NK-92 (cell line): ENCODE measurements around the gene PRX.
"Not testable (repeated sequence)": the region's sequence is repeated elsewhere in the genome, so short reads cannot be mapped to it uniquely, and the experiment has no call there.

Experiments
- DNase-seq: peaks from one replicate; lab custom pipeline; 2025; ENCODE audit not compliant: unreplicated experiment; lab: John Stamatoyannopoulos, UW

PRX gene

DNA sequence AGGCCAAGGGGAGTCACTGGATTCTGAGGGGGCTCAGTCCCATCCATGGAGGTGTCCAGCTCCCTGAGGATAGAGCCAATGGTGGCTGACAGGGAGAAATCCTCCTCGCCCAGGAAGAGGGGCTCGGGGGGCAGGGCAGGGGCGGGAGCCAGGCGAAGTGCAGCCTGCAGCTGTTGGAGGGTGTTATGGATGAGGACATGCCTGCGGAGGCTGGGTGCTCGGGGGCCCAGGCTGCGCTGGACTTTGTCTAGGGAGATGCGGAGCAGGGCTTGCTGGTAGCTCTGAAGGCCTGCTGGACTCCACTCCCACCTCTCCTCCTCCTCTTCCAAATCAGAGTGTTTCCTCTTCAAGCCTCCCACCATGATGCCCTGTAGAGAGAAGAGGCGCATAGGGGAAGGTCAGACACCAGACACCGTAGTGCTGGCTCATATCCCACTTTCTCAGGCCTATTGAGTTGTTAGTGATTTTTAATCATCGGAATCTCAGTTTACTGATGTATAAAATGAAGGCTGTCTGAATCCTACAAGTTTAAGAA is 28.6 kb upstream of the PRX start:
- DNase-seq = no peak

DNA sequence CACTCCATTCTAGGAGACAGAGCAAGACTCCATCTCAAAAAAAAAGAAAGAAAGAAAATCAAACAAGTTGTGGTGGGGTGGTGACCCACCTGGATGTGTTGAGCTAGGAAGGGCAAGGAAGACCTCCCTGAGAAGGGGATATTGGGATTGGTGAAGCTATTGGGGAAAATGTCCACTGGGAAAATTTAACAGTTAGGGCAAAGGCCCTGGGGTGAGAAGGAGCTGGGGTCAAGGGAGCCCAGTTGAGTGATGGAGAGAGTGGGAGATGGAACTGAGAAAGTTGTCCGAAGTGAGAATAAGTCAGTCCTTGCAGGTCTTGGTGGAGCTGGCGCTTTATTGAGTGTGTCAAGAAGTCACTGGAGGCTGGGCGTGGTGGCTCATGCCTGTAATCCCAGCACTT is 25.1 kb upstream of the PRX start:
- no peak for DNase-seq

DNA sequence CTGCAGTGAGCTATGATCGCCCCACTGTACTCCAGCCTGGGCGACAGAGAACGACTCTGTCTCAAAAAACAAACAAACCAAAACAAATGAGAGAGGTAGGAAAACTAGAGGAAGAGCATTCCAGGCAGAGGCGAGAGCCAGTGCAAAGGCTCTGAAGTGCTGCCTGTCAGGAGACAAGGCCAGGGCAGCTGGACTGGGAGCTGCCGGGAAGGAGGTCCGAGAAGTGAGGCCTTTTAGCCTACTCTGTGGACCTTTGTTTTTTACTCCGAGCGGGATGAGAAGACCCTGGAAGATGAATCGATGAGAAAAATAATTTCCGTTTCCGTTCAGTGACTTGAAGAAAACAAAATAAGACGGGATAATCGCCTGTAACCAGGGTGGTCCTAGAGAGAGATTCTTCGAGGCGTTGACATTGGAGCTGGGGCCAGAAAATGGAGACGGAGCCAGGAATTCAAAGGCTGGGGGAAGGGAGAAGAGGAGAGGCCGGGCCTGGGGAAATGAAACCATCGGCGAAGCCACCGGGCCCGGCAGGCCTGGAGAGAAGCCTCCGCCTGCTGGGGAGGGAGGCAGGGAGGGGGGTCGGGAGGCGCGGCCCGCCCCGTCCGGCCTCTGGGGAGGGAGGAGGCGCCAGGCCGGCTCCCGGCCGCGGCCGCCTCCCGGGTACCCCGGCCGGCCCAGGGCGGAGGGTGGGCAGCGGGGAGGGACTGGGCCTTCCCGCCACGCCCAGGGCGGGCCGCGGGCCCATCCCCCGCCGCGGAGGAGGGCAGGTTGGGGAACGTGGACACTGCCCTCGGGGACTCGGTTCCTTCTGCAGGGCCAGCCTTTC is 20.4 kb upstream of the PRX start:
- DNase-seq = no peak

DNA sequence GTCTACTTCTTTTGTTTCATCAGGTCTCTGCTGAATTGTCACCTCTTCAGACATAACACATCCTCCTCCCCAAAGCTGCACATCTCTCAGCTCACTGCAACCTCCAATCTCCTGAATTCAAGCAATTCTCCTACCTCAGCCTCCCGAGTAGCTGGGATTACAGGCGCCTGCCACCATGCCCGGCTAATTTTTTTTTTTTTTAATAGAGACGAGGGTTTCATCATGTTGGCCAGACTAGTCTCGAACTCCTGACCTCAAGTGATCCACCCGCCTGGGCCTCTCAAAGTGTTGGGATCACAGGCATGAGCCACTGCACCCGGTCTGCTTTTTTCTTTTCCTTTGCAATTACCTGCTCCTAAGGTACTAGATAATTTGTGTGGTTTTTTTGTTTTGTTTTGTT is 19.6 kb upstream of the PRX start:
- not testable (repeated sequence) for DNase-seq

DNA sequence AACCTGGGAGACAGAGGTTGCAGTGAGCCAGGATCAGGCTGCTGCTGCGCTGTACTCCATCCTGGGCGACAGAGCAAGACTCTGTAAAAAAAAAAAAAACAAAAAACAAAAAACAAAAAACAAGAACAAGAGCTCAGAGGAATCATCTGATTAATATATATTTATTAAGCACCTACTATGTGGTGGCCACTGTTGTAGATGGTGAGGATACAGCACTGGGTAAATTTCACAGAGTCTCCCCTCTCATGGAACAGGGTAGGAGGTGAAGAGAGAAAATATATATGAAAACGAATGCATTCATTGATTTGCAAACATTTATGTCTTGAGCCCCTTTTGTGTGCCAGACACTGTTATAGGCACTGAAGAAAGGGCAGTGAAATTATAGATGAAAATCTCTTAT is 18.5 kb upstream of the PRX start:
- DNase-seq = no peak

DNA sequence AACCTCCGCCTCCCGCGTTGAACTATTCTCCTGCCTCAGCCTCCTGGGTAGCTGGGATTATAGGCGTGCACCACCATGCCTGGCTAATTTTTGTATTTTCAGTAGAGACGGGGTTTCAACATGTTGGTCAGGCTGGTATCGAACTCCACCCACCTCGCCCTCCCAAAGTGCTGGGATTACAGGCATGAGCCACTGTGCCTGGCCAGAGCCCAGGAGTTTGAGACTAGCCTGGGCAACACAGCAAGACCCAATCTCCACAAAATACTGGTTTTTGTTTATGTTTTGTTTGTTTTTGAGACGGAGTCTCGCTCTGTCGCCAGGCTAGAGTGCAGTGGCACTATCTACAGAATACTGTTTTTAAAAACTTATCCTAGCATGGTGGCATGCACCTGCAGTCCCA is 17.1 kb upstream of the PRX start:
- not testable (repeated sequence) for DNase-seq

DNA sequence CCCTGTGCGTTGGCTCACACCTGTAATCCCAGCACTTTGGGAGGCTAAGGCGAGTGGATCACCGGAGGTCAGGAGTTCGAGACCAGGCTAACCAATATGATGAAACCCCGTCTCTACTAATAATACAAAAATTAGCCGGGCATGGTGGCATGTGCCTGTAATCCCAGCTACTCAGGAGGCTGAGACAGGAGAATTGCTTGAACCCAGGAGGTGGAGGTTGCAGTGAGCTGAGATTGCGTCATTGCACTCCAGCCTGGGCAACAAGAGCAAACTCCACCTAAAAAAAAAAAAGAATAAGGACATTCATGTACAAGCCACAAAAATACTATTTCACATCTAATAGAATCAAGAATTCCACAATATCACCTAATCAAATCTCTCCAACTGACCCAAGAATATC is 15.0 kb upstream of the PRX start:
- not testable (repeated sequence) for DNase-seq

DNA sequence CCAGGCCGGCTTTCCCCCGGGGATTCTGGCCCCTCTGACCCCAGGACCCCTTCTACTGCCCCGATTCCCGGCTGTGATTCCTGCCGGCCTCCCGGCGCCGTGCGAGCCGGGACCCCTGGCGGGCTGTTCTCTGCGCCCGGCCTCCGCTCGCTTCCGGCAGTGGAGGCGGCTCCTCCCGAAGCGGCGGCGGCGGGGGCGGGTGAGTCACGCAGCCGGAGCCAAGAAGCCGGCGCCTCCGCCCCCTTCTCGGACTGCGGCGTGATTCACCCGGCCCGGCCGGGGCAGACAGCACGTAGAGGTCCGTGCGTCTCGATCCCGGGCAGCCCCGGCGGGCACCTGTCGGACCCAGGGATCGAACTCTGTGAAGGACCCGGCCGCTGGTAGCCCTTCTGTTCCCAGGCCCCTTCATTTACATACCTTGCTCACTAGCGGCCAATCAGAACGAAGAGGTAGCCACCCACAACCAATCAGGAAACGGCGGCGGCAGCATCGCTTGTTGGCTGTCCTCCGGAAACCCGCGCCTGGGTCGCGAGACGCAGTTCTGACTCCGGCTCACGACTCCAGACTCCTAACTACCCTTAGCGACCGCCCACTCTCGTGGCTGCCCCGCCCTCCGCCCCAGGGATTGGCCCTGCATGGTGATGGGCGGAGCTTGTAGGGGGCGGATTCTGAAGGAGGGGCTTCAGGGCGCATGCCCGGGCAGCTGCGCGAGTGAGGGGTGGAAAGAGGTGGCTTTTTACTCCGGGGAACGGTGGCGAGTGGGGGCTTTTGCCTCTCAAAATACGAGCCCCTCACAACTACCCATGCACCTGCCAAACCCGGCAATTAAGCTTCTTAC is 12.5 kb upstream of the PRX start, which contains the start of gene SERTAD1:
Gene SERTAD1 (minus strand): TSS at position 543 of the 838 bp plus-strand sequence. CDS start 2,446 bp downstream, outside the sequence.
- DNase-seq = peak; percentile 98

DNA sequence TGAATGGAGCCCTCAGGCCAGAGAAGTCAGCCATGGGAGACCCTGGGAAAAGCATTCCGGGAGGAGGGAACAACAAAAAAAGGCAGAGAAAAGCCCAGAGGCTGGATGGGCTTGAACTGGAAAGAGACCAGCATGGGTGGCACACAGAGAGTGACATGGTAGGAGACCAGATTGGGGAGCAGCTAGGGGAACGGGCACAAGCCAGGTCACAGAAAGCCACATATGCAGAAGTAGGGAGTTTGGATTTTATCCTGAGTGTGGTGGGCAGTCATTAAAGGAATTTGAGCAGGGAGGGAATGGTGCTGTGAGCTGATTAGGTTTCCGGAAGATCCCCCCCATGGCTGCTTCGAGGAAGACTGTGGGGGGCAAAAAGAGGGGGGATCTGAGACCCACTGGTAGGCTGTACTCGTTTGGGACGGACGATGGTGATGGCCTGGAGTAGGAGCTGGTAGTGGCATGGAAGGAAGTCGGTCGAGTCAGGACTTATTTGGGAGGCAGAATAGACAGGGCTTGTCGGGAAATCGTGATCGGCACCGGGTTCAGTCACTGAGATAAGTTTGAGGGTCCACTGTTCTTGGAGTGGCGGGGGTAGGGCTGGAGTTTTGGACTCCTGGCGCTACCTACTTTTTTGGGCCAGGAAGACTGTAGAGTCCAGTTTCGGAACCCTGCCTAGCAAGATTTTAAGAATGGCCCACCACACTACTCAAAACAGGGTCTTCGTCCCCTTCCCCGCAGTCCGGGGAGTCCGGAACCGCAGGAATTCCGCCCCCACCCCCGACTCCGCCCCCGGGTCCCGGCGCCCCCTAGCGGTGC is 11.7 kb upstream of the PRX start:
- no peak for DNase-seq

DNA sequence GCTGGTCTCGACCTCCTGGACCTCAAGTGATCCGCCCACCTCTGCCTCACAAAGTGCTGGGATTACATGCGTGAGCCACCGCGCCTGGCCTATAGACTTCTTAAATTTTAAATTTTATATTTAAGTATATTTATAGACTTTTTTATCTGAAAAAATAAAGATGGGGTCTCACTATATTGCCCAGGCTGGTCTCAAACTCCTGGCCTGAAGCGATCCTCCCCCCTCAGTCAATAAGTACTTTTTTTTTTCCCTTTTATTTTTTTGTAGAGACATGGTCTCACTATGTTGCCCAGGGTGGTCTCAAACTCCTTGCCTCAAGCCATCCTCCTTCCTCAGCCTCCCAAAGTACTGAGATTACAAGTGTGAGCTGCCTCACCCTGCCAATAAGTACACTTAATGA is 10.8 kb upstream of the PRX start:
- no peak for DNase-seq

DNA sequence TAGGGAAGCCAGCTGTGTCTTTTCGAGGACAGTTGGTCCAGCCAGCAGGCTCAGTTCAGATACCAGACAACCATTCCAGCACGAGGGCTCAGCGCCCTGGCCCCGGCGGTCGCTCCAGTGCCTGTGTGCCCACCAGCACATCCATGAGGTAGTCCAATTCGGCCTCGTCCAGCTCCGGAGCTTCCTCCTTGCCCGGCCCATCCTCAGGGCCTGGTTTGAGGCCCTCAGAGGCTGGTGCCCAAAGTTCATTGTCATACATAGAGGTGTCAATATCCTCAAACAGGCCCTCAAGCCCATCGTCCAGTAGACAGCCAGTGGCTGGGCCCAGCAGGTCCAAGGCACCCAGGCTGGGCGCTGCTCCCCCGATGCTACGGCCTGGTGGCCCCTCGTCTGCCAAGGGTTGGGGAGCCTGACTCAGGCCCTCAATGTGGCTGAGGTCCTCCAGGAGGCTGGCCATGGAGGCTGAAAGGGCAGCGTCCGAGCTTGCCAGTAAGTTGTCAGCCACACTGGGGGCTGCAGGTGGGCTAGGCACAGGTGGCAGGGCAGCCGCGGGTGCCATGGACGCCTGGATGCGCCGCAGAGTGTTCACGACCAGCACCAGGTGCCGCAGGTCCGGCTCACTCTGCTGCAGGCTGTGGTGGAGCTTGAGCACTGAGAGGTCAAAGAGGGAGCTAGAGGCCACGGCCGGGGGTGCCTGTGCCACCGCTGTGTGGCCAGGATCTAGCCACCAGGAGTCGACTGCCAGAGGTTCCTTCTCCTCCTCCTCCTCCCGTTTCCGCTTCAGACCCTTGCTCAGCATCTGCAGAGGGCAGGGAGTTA is 9.8 kb upstream of the PRX start:
- DNase-seq = no peak

DNA sequence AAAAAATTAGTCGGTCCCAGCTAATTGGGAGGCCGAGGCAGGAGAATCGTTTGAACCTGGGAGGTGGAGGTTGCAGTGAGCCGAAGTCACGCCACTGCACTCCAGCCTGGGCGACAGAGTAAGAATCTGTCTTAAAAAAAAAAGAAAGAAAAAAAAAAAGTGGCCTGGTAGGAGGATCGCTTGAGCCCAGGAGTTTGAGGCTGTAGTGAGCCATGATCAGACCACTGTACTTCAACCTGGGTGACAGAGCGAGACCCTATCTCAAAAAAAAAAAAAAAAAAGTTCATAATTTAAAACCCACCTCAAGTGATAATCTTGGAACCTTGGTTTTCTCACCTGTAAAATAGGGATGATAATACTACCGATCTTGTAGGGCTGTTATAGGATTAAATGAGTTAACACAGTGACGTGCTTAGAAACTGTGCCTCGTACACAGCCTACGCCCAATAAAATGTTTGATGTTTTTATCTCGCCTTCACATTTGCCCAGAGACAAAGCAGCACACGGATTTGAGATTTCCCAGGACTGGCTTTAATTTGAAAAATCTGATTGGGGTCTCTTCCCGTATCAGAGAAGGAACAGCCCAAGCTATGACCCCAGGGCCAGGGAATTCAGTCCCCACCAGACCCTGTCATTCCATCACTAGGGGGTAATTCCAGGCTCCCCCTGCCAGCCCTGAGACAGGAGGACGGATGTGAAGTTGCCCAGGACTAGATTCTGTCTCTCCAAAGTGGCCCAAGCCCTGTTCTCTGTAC is 9.0 kb upstream of the PRX start:
- DNase-seq = no peak

DNA sequence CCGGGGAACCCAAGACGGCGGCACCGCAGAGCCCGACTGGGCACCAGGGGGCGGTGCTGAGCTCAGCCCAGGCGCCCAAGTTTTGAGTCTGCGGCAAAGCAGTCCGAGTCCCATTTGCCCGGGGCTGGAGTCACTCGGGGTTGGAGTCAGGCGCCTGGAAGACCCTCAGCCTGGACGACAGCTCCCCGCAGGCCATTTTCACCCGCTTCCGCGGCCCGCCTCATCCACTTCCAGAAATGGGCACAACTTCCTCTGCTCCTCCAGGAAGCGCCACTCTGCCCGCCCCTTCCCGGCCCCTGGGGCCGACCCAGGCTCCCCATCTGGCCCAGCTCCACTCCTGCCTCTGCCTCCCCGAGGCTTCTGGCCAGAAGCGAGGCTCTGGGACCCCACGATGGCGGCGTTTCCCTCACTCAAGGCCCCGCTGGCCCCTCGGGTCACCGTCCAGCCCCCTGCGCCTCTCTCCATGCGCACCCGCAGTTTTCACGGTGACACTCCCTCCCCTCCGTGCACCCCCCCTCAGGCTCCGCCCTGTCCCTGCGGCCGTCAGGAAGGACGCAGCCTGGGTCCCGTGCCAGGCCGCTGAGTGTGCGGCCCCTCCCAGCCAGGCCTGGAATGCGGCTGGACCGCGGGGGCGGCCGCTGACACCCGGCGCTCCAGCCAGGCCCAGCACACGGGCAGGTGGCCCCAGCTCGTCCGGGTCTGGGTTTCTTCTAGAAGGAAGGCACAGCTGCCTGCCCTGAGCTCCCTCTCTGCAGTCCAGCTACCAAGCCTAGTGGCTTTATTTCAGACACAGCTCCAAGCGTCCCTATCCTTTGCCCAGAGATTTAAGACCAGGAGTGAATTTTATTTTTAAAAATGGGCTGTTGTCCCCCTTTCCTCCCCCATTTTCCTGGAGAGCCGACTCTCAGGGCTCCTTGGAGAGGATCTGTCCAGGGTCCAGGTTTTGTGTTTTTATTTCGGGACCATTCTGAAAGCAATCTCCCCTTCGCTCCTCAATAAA is 7.9 kb upstream of the PRX start:
- no peak for DNase-seq

DNA sequence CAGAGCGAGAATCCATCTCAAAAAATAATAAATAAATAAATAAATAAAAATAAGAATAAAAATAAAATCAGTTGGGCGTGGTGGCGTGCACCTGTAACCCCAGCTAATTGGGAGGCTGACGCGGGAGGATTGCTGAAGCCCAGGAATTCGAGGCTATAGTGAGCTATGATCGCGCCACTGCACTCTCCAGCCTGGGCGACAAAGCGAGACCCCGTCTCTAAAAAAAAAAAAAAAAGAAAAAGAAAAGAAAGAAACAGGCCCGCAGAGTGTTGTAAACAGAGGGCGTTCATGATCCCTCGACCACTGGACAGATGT is 7.2 kb upstream of the PRX start:
- DNase-seq = no peak

DNA sequence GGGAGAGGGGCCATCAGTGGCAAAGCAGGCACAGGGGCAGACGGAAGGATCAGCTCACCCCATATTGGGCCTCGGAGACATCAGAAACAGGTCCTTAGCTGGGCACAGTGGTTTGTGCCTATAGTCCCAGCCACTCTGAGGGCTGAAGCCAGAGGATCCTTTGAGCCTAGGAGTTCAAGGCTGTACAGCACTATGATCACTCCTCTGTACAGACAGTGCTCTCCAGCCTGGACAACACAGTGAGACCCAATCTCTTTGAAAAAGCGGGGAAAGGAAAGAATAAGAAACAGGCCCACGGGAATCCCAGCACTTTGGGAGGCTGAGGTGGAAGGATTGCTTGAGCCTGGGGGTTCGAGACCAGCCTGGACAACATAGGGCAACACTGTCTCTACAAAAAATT is 6.6 kb upstream of the PRX start:
- no peak for DNase-seq

DNA sequence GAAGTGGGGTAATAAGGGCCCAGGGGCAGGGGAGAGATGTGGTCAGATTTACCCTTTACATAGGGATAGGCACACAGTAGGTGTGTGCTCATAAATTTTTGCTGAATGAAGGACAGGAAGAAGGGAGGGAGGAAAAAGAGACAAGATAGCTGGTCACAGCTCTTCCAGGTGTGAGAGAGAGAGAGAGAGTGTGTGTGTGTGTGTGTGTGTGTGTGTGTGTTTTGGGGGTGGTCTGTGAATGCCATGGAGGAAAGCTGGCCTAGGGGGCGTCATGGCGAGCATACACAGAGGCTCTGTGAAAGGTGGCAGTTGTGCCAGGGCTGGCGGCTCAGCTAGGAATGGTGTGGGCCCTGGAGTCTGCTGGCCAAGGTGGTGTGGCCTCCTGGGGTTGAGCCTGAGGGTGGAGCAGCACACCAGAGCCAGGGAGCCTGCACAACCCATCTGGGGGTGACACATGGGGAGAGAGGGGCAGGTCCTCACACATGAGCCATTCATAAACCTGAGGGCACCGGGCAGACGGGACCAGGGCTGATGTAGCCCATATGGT is 6.0 kb upstream of the PRX start:
- DNase-seq = no peak

DNA sequence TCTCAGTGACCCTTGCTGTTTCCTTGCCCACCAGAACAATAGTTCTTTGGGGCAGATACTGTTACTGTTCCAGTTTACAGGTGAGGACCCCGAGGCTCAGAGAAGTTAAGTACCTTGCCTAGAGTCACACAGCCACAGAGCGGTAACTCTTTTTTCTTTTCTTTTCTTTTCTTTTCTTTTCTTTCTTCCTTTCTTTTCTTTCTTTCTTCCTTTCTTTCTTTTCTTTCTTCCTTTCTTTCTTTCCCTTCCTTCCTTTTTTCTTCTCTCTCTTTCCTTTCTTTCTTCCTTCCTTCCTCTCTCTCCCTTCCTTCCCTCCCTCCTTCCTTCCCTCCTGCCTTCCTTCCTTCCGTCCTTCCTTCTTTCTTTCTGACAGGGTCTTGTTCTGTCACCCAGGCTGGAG is 4.9 kb upstream of the PRX start:
- no peak for DNase-seq

DNA sequence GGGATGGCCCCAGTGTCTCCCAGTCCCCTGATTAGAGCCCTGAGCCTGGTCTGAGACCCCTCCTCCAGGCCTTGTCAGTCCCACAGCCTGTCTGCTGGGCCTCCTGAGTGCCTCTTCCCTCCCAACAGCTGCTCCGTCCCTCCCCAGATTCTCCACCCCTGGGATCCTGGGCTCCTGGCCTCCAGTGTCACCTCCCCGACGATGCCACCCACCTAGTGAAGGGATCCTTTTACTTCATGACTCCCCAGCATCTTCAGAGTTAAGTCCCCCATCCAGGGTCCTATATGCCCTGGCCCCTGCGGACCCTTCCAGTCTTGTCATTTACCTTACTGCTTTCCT is 4.4 kb upstream of the PRX start:
- no peak for DNase-seq
